Suppressor macrophage treated with lipopolysaccharide for 4 hours (primary cell): ENCODE results near the gene OXCT1.
"Not testable (repeated sequence)": the region's sequence is repeated elsewhere in the genome, so short reads cannot be mapped to it uniquely, and the experiment has no call there.

Source experiments
- DNase-seq: peaks from one replicate; pipeline ENCODE4 v3.0.0-alpha.2; 2020

Gene OXCT1

DNA sequence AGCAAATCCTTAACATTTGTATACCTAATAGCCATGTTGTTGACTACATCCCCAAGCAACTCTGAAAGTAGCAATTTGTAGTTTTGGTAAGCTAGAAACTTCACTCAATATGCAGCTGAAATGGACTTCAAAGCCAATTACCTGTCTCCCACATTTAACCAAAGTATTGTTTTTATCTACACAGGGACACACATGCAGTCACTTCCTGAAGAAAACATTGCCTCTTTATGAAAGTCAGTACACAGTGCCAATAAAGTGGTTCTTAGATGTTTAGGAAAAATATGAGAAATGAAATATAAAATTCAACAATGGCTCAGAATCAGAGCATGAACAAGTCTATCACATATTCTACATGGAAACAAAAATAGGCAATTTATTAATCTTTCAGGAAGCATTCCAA is 49.2 kb downstream of the OXCT1 start:
- DNase-seq, result no peak

DNA sequence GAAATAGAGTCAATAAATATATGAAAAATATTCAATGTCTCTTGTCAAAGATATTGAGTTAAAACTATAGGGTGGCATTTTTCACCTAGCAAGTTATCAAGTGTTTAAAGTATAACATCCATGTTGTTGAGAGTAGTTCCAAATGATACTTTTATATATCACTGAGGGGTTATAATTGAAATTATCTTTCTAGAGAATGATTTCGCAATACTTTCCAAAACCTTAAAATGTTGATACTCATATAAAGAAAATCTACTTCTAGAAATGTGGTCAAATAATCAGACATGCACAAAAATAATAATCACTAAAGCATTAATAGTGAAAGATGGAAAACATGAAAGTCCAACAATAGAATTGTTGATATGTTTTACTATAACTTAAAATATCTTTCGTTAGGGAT is 50.1 kb downstream of the OXCT1 start:
- no peak for DNase-seq

DNA sequence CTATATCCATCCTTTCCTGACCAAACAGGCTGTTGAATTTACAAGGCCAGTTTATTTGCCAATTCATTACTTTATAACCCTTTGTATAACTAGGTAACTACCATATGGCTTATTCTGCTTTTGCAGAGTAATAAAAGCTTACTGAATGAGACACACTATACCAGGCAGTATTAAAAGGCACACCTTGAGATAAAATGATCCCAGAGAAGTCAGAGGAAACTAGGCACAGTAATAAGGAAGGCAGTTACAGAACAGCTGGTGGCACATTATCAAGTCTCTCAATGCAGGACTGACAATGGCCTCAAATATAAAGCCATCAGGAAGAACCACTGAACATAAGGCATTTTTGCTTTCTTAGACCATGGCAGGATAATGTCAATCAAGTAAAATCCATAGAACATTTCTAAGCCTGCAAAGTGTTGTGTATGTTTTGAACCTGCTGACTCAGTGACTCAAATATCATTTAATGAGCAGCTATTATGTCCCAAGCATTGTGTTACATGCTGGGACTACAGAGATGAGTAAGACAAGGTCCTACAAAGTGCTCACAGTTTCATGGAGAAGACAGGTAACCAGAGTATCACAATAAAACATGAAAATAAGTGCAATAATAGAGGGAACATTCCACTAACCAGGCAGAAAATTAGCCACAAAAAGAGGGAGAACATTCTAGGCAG is 52.5 kb downstream of the OXCT1 start:
- DNase-seq, result no peak

DNA sequence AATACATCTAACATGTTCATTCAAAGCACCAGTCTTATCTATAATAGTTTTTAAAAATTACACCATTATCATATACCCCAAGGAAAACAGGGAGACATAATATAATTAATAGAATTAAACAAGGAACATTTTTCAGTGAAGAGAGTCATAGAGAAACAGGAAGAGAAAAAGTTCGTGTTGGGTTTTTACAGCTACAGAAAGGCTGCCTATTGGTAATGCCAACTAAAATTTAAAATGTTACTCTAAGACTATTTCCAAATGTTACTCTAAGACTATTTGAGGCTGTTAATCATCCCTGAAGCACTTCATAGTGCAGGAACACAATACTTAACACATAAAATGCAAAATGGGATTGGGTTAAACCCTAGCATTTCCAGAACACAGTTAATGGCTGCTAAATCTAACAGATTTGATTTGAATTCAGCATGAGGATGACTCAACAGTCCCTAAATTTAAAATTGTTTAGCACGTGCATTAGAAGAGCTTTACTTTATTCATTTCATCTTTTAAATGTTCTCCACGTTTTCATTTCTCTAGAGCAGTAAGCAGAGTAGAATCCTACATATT is 54.5 kb downstream of the OXCT1 start:
- DNase-seq, result no peak

DNA sequence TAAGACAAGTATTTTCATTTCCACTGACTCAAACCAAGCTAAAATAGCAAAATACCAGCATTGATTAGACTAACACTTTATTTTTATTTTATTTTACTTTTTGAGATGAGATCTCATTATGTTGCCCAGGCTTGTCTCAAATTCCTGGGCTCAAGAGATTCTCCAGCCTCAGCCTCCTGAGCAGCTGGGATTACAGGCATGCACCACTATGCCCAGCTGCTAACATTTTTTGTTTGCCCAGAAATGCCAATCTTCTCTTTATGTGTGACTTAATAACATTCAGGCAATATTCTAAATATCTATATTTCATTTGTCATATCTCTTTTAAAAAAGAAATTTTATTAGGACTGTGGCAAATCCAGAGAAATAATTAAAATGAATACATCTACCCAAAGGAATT is 55.0 kb downstream of the OXCT1 start:
- no peak for DNase-seq

DNA sequence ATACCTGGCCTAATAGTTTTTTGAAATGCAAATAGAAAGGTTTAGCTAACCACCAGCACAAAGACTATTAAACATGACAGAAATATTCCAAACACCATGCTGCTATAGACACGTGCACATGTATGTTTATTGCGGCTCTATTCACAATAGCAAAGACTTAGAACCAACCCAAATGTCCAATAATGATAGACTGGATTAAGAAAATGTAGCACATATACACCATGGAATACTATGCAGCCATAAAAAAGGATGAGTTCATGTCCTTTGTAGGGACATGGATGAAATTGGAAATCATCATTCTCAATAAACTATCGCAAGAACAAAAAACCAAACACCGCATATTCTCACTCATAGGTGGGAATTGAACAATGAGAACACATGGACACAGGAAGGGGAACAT is 55.9 kb downstream of the OXCT1 start:
- DNase-seq, result not testable (repeated sequence)

DNA sequence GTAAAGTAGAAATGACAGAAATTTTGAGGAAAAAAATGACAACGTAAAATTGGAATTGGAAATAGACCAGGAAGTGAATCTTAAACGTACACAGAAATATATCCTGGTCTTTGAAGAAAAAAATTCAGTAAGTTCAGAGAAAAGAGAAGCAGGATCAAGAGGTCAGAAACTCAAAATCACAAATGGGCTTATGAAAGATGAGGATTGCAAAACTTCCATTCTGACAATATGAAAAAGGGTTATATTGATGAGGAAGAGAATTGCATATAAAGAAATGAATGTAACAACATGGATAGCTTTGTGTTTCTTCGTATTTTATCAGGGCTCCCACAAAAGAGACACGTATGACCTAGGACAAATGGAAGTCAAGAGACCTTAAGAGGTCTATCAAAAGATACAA is 58.1 kb downstream of the OXCT1 start:
- no peak for DNase-seq

DNA sequence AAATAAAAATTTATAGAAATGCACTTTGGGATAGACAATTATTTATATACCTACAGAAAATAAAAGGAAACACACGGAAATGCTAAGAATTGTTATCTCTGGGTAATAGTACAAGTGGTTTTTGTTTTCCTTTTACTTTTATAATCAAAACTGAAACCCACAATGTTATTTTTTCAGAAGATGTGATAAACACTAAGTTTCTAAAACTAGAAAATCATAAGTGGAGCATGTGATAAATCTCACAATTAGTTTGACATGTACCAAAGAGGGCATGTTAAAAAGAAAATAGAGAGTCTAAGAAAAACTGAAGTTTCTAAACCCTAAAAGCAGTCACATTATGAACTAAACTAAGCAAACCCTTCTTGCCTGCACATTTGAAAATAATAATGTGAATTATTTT is 61.1 kb downstream of the OXCT1 start:
- DNase-seq, result peak; percentile 2

DNA sequence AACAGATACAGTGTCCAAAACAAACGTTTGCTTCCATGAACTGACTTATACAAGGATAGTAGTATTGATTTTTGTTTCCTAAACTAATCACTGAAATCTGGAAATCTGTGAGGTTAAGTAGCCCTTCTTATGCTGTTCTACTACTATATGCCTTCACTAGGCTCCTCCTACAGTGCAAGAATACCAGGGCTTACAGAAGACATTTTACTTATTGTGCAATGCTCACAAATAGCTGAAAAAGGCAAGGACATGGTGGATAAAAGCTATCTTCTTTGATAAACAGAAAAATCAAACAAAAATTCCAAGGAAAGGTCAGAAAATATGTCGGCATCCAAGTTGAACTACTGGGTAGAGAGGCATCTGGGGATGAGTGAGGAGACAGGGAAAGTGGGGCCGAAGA is 61.9 kb downstream of the OXCT1 start:
- no peak for DNase-seq

DNA sequence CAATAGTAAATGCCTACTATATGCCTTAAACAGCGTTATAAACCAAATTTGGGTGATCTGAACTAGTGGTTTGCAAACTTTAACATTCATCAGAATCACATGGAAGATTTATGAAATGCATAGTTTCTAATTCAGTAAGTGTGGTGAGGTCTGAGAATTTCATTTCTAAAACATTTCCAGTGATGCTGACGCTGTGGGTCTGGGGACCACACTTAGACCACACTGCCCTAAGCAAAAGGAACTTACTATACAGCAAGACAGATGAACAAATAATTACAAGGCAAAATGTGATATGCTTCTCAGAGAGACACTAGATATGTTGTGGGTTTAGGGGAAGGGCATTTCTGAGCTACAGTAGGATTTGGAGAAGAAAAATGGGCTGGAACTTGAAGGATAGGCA is 72.6 kb downstream of the OXCT1 start:
- DNase-seq, result no peak

DNA sequence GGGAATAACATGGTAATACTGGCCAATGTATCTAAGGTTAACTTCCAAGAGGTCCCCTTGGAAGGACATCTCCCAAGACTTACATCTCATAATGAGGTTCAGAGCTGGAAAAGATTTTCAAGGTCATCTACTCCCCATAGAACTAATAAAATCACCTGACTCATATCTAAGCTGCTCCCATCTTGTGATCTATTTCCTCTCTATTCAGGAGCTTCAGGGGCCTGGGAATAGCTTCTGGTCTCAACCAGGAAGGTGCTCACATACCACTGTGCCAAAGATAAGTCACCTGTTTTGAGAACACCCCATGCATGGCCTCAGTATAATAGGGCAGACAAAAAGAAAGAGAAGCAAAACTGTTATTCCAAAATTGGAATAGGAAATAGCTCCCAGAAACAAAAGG is 74.2 kb downstream of the OXCT1 start:
- no peak for DNase-seq

DNA sequence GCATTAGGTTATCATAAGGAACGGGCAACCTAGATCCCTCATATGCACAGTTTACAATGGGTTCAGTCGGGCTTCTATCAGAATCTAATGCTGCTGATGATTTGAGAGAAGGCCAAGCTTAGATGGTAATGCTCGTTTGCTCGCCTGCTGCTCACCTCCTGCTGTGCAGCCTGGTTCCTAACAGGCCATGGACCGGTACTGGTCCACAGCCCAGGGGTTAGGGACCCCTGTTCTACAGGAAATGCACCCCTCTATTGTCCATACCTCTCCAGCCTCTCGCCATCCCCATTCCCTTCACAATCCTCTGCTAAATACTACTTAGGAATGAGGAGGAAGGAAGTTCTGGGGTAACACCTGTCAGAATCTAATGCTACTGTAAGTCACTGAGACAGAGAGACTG is 75.1 kb downstream of the OXCT1 start:
- no peak for DNase-seq

DNA sequence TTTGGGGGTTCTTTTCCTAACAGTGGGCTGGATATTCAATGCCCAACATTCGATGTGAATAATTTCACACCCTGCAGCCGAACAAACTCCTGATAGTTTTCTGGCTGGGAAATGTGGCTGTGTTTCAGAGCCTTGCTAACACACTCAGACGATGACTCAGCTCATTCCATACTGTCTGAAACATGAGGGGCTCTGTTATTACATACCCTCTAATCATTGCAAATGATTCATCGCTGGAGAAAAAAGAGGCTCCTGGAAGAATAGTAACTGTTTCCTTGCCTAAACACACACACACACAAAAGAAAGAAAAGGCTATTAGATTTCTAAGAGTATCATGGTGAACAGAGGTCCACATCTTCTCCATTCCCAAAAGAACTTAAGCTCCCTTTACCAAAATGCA is 75.8 kb downstream of the OXCT1 start:
- no peak for DNase-seq

DNA sequence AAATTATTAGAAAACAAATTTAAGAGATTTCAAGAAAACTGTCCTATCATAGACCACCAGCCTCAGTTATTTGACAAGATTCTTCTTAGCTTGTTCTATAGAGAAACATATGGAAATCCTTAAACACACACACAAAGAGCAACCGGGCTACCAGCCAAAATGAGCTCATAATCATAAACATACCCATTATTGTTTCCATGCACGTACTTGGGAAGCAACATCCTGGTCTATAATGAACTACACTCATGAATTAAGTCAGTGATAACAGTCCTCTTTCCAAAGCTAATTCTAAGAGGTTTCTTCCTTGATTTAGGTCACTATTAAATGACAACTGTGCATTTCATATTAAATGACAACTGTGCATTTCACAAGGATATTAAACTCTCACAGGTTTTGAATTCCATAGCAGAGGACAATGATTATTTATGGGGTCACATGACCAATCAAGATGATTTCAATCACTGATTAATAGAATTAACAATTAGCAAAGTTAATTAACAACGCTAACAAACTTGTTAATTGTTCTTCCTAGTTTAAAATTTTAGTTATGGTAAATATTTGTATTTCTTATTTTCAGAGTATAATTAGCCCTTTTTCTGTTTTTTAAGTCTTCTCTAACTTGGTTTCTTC is 77.0 kb downstream of the OXCT1 start:
- DNase-seq, result no peak

DNA sequence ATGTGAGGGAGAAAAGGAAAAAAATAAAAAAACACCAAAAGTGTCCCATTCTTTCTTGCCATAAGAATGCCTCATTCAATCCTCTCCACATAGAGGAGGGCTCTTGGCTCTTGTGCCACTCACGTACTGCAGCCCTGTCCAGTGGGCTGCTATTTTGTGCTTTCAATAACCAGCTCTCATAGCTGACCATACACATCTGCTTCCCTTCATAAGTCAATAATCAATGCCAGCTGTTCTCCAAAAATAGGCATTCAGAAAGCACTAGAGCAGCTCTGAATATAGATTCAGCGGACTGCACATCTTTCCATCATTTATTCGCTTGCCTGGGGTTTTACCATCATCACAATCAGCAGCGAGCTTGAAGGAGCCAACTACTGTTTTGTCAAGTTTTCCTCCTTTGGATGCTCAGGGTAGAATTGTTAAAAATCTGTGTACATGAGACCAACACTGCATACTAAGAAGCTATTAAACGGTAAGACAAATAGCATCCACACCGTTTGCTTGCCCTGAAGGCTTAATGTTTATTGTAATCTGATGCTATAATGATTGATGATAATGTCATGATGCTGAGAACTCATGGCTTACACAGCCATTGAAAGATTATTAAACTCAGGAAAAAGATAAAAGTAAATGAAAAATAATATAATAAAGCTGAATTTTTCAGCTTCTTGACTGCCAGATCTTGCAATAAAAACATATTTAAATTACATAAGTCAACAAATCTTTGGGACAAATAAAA is 80.0 kb downstream of the OXCT1 start:
- DNase-seq, result no peak

DNA sequence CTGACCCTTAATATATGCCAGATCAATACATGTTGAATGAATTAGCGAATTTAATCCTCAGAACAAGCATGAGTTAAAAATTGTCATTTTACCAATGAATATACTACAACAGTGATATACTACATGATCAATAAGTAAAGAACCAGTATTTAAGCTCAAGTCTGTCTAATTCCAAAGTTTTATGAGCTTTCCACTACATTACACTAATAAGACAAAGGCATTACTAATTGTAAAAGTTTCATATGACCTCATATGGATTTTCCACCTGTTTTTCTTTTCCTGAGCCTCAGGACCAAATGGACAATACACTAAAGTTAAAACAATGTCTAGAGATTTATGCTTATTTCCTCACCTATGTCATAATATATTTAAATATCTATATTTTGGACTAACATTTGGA is 80.8 kb downstream of the OXCT1 start:
- DNase-seq, result no peak

DNA sequence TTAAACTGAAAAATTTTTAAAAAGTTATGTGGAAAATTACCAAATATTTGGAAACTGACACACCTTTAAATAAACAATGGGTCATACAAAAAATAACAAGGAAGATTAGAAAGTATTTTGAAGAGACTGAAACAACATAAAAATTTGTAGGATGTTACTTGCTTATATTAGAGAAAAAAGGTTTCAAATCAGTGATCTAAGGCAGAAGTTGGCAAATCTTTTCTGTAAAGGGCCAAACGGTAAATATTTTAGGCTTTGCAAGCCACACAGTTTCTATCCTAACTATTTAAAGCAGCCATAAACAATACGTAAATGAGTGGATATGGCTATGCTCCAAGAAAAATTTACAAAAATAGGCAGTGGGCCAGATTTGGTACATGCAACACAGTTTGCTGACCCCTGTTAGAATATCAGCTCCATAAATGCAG is 81.3 kb downstream of the OXCT1 start:
- DNase-seq, result no peak

DNA sequence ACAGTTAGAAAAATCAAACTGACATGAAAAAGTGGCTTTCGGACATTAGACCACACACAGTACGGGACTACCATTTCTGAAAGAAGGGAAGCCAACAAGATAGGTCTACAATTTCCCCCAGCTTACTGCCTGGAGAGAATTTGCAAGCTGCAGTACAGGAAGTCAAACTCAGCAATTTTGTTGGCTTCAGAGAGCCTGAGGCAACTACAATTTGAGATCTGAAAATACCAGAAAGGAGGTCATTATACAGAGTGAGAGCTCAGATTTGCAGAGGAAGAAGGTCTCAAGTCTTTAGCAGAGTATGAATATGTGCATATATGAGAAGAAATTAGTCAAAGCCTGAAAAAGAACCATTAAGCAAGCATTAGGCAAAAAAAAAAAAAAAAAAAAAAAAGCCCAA is 83.0 kb downstream of the OXCT1 start:
- no peak for DNase-seq

DNA sequence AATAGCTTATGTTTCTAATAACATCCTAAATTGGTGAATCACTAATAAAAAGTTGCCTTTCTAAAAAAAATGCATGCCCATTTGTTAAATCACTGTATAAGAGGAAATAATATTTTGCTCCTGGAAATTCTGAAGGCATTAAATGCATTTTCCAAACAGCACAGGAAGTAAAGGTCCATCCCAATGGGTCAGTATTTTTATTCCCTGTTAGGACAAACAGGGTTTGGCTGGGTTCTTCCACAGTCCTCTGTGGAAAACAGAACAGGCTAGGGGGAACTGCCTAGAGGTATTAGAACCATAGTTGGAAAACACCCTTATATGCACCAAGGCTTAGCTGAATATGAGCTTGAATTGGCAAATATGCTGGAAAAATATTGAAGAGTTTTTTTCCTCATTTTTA is 85.2 kb downstream of the OXCT1 start:
- no peak for DNase-seq

DNA sequence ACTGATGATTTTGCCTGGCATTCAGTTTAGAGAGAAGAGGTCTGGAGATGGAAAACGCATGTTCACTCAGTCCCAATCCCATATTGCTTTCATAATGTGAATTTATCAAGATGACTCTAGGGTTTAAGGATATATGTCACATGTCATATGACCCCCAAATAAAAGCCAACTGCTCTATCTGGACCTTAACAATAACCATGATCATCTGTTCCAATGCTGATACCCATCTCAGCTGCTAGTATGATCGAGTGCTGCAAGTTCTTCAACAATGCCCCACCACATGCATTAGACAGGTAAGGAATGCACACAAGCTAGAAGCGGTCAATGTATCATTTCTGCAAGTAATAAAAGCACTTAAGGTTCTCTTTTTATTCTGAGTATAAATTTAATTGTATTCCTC is 91.8 kb downstream of the OXCT1 start:
- DNase-seq, result no peak

DNA sequence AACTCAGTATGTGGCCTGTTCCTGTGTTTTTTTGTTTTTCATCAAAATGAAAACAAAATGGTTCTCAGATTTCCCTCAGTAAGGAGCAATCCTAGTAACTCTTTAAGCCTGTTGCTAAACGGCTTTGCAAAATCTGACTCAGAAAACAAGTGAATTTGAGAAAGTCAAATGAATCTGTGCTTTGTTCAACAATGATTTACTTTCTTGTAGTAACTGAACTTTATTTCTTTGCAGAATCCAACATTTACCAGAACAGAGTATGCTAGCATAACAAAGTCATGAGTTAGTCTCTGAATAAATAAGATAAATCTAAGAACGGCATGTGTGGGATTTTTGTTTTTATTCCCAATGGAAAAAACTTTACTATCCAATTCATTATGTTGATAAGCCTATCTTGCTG is 93.8 kb downstream of the OXCT1 start:
- DNase-seq, result no peak

DNA sequence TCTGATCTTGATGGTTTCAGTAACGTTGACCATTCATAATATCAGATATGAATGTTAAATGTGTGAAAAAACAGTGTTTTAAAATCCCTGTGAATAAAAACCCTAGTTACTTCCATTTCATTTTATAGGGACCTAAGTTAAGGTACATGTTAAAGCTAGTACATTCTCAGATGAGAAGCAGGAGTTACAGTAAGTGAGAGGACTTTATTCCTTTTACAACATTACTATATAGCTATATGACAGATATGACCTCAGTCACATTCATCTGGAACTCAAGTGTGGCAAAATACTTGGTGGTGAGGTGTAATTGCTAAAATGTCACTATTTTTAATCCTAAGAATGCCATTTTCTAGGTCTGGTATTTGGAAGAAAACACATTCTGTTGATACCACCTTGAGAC is 96.4 kb downstream of the OXCT1 start:
- DNase-seq, result no peak

DNA sequence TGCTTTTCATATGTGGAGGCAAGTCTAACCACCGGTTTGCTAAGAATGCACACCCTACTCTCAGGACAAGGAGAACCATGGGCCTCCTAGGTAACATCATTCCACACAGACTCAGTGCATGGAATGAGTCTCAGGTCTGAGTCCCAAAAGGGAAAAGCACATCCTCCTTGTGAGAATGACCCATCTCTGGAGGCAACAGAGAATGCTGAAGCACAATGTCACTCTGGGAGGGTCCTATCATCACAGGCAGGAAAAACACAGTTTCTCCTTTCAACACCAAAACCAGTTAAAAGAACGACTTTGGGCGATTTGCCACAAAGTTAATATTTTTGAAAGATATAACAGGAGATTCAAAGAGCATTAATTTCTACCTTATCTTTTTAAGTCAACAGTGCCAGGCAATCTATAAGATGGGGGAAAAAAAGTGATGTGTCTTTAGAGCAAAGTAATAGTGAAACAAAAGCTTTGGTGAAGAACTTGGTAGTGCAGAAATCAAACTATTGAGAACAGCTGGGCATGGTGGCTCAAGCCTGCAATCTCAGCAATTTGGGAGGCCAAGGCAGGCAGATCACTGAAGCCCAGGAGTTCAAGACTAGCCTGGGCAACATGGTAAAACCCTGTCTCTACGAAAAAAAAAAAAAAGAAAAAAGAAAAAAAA is 97.3 kb downstream of the OXCT1 start:
- no peak for DNase-seq

DNA sequence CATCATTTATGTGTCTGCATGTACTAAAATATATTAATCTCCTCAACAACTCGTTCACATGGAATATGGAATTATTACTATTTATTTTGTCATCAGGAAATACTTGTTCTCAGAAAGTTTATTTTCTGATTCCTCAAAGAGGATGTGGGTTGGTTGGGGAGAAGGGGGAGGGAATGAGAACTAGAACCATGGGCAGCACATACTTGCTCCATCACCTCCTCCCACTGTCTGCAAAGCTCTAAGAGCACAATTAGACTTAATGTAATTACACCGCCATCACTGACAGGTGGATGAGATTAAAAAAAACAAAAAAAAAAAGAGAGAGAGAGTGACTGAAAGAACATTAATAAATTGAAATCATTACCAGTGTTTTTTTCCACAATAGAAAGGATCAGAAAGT is 98.2 kb downstream of the OXCT1 start:
- DNase-seq, result no peak
